Large intestine (tissue), 3 donors: Measurements from ENCODE around the gene RNF214. TPM values are rescaled to one million over a fixed set of nuclear protein-coding genes. Genes with fewer than 3 reads are reported as not detected.
A peak's percentile ranks its signal among the peaks of the same experiment; 100 is the strongest.
"Not testable (repeated sequence)": the region's sequence is repeated elsewhere in the genome, so short reads cannot be mapped to it uniquely, and the experiment has no call there.

Source experiments
- DNase-seq, 2 donors: peaks; one replicate each; pipeline versions ENCODE4 v3.0.0 to v3.0.0-alpha.2; 2013
- H3K27ac ChIP-seq: one replicate; pipeline ENCODE4 v1.5.1; 2013; ENCODE audit warnings: low read length
- H3K27me3 ChIP-seq: 2 replicates; pipeline ENCODE4 v1.6.1; 2013; ENCODE audit warnings: low read length; ENCODE audit not compliant: control insufficient read depth, insufficient read depth
- H3K36me3 ChIP-seq: 2 replicates; pipeline ENCODE4 v1.6.1; 2013; ENCODE audit warnings: low read length; ENCODE audit not compliant: control insufficient read depth, insufficient read depth
- H3K4me1 ChIP-seq: one replicate; pipeline ENCODE4 v1.6.1; 2013; ENCODE audit warnings: low read length; ENCODE audit not compliant: control insufficient read depth, insufficient read depth
- H3K4me3 ChIP-seq: one replicate; pipeline ENCODE4 v1.5.1; 2013; ENCODE audit warnings: low read length
- H3K9me3 ChIP-seq: one replicate; pipeline ENCODE4 v1.6.1; 2013; ENCODE audit warnings: mild to moderate bottlenecking, low read depth, low read length, moderate library complexity; ENCODE audit not compliant: control insufficient read depth
- WGBS: methylation state at CpG from one replicate; pipeline ENCODE4 v1.1.5; 2013; ENCODE audit warnings: low lambda C conversion rate; ENCODE audit not compliant: insufficient coverage; 5-methylcytosine and 5-hydroxymethylcytosine counted together
- polyA plus RNA-seq: library from polyadenylated mRNA; unstranded; fragments of 120-200 nt; gene quantifications from one replicate; pipeline ENCODE4 v1.2.1, GENCODE V29; 2013

The RNF214 gene
- polyA plus RNA-seq, 1 donor = 20.2 TPM

DNA sequence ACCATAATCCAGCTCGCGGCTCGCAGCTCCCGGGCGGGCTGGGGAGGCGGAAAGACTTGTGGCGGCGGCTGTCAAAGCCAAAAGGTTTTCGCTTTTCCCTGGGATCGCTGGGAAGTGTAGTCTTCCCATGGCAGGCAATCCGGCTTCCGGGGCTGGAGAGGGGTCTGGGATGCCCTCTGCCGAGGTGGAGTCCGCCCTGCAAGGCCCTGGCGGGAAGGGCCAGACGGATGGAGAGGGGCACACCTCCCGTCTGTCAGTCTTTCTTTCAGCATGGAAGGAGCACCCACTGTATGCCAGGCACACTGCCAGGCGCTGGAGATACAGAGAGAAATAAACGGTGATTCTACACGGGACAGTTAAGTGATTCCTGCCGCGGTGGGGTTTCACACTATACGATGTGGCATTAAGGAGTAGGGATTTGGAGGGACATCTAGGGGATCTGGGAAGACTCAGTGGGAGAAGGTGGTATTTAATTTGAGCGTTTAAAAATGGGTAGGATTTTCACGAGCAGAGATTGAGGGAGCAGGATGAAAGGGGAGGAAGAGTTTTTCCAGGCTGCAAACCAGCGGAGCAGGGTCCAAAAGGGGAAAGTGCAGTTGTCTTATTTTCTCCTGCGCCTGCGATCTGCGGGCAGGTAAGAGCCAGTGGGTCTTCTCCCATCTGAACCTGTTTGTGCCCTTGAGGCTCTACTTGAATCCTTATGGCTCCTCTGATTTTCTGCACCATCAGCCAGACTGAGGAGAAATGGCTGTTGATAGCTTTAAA, 83.9 kb downstream of the RNF214 start, which contains the start of gene BACE1:
TSS of gene BACE1 (minus strand) at position 60 of the 765 bp plus-strand sequence. CDS start 461 bp downstream, outside the sequence.
- H3K4me1 ChIP-seq = peaks cover 9% of the 10 kb centered on the region
- no peaks in the 10 kb centered on the region for H3K27me3 ChIP-seq
- DNase-seq = peak; percentile 70 to 86
- peak within 1 kb of the TSS; percentile 51 for H3K4me3 ChIP-seq
- H3K27ac ChIP-seq = peak within 1 kb of the TSS; percentile 12
- H3K9me3 ChIP-seq = no peaks in the 10 kb centered on the region
- H3K36me3 ChIP-seq = no peaks in the 10 kb centered on the region
- WGBS = 0% methylated on average over 1 of the region's 29 CpGs

DNA sequence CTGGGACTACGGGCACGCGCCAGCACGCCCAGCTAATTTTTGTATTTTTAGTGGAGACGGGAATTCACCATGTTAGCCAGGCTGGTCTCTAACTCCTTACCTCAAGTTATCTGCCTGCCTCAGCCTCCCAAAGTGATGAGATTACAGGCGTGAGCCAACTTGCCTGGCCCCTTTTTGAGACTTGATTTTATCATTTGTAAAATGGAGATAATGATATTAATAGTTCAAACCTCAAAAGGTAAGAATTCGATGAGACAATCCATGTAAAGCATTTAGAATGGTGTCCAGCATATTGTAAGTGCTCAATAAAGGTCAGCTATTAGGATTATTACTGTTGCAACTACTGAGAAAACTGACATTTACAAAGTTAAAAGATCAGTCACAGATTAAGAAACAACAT, 86.3 kb downstream of the RNF214 start:
- Histone ChIP-seq H3K9me3 (no peaks in the 10 kb centered on the region), H3K27me3 (no peaks in the 10 kb centered on the region), H3K27ac (no peak overlapping the region), H3K36me3 (no peaks in the 10 kb centered on the region), H3K4me3 (no peak overlapping the region), H3K4me1 (peaks cover 9% of the 10 kb centered on the region)
- no peak for DNase-seq
- WGBS = 71% methylated on average over 2 of the region's 7 CpGs

- Histone ChIP-seq H3K27me3 (no peaks in the 10 kb centered on the region), H3K9me3 (no peaks in the 10 kb centered on the region), H3K4me1 (peaks cover 9% of the 10 kb centered on the region), H3K36me3 (no peaks in the 10 kb centered on the region), H3K4me3 (no peak overlapping the region), H3K27ac (no peak overlapping the region)
- WGBS = 80% methylated on average over 1 of the region's 5 CpGs
- DNase-seq = no peak
These were observed 86.9 kb downstream of the RNF214 start for GRCh38 chr11:117319214-117319840.

DNA sequence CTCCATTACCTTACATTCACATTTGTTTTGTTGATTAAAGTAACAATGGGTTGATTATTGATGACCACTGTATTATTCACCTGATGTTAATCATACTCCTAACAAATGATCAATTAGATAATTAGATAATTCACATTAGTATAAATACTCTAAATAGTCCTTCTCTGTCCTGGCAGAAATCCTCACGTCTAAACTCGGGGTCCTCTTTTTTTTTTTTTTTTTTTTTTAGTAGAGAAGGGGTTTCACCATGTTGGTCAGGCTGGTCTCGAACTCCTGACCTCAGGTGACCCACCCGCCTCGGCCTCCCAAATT, 94.7 kb downstream of the RNF214 start:
- not testable (repeated sequence) for H3K27me3 ChIP-seq, H3K4me1 ChIP-seq, H3K9me3 ChIP-seq, H3K36me3 ChIP-seq, DNase-seq, H3K27ac ChIP-seq
- H3K4me3 ChIP-seq = peak overlapping the region; percentile 66
- no CpG with 5 or more reads among the region's 5 CpGs for WGBS

- peak; percentile 94 to 98 for DNase-seq
- H3K4me1 ChIP-seq = peaks cover 6% of the 10 kb centered on the region
- 0% methylated on average over 1 of the region's 64 CpGs for WGBS
- peak within 1 kb of the TSS; percentile 70 for H3K27ac ChIP-seq
- H3K36me3 ChIP-seq = no peaks in the 10 kb centered on the region
- peak within 1 kb of the TSS; percentile 66 for H3K4me3 ChIP-seq
- no peaks in the 10 kb centered on the region for H3K27me3 ChIP-seq
- no peaks in the 10 kb centered on the region for H3K9me3 ChIP-seq
These were observed 95.3 kb downstream of the RNF214 start, which contains the start of gene CEP164 for GRCh38 chr11:117327567-117328374. Gene CEP164, plus strand, starts transcription at chr11:117327854. Its CDS starts 10,733 bp downstream, at chr11:117338587.

- WGBS = 2% methylated on average over 9 of the region's 15 CpGs
- DNase-seq = no peak
These were observed 96.0 kb downstream of the RNF214 start for GRCh38 chr11:117328375-117329010.

GRCh38 chr11:117332843-117333242, 100.4 kb downstream of the RNF214 start:
- Histone ChIP-seq H3K36me3 (peaks cover 6% of the 10 kb centered on the region), H3K4me1 (peaks cover 6% of the 10 kb centered on the region), H3K4me3 (no peak overlapping the region), H3K9me3 (no peaks in the 10 kb centered on the region), H3K27ac (no peak overlapping the region), H3K27me3 (no peaks in the 10 kb centered on the region)
- no CpG with 5 or more reads among the region's 2 CpGs for WGBS
- no peak for DNase-seq

More at GRCh38 chr11:117328375-117329010, 96.0 kb downstream of the RNF214 start:
- H3K9me3 ChIP-seq = no peaks in the 10 kb centered on the region
- peak overlapping the region; percentile 66 for H3K4me3 ChIP-seq
- no peaks in the 10 kb centered on the region for H3K36me3 ChIP-seq
- peaks cover 6% of the 10 kb centered on the region for H3K4me1 ChIP-seq
- no peaks in the 10 kb centered on the region for H3K27me3 ChIP-seq
- peak overlapping the region; percentile 70 for H3K27ac ChIP-seq

GRCh38 chr11:117333917-117334316, 101.4 kb downstream of the RNF214 start:
- DNase-seq = no peak
- no peak overlapping the region for H3K27ac ChIP-seq
- H3K4me3 ChIP-seq = no peak overlapping the region
- H3K4me1 ChIP-seq = peaks cover 4% of the 10 kb centered on the region
- 48% methylated on average over 2 of the region's 9 CpGs for WGBS
- peaks cover 12% of the 10 kb centered on the region for H3K36me3 ChIP-seq
- no peaks in the 10 kb centered on the region for H3K9me3 ChIP-seq
- no peaks in the 10 kb centered on the region for H3K27me3 ChIP-seq

- H3K36me3 ChIP-seq = peaks cover 17% of the 10 kb centered on the region
- no peak overlapping the region for H3K27ac ChIP-seq
- no CpG with 5 or more reads among the region's 6 CpGs for WGBS
- no peaks in the 10 kb centered on the region for H3K27me3 ChIP-seq
- H3K4me3 ChIP-seq = no peak overlapping the region
- DNase-seq = no peak
- H3K9me3 ChIP-seq = no peaks in the 10 kb centered on the region
- H3K4me1 ChIP-seq = no peaks in the 10 kb centered on the region
These were observed 102.4 kb downstream of the RNF214 start for GRCh38 chr11:117334896-117335295.

GRCh38 chr11:117335399-117335798, 102.9 kb downstream of the RNF214 start:
- Histone ChIP-seq H3K27ac (no peak overlapping the region), H3K4me1 (no peaks in the 10 kb centered on the region), H3K36me3 (peaks cover 20% of the 10 kb centered on the region), H3K9me3 (no peaks in the 10 kb centered on the region), H3K27me3 (no peaks in the 10 kb centered on the region), H3K4me3 (no peak overlapping the region)
- no peak for DNase-seq
- WGBS = no CpG with 5 or more reads among the region's 5 CpGs
